H1 (cell line): ENCODE measurements around the gene DNAL4. TPM values are rescaled to one million over a fixed set of nuclear protein-coding genes. Genes with fewer than 3 reads are reported as not detected.

Experiments
- ASH2L ChIP-seq: fragments of 200-600, 300-600 bp; sonication (generic); IDR thresholded peaks from one replicate; pipeline ENCODE4 v1.7.1; 2017; ENCODE audit warnings: low read length
- CHD7 ChIP-seq: fragments of 300-600 bp; sonication (generic); IDR thresholded peaks from 2 replicates; pipeline ENCODE4 v1.7.1; 2012; ENCODE audit warnings: low read length, moderate library complexity, mild to moderate bottlenecking, inconsistent platforms; ENCODE audit not compliant: insufficient replicate concordance
- GTF2F1 ChIP-seq: IDR thresholded peaks from 2 replicates; pipeline ENCODE4 v1.6.1; 2012; ENCODE audit warnings: low read depth, low read length, improper control_type of control experiment, borderline replicate concordance
- KDM1A ChIP-seq: fragments of 200-600, 300-600 bp; sonication (generic); IDR thresholded peaks from 2 replicates; pipeline ENCODE4 v1.7.1; 2016; ENCODE audit warnings: mild to moderate bottlenecking, low read length, borderline replicate concordance
- SIN3A ChIP-seq, 2 experiments: IDR thresholded peaks in 1 of 2; conservative IDR thresholded peaks in 1 of 2; 2 replicates each; pipeline ENCODE4 v1.6.1; 2011 to 2012; ENCODE audit warnings: low read length in 2 of 2, improper control_type of control experiment in 1 of 2, low read depth in 1 of 2, mild to moderate bottlenecking in 1 of 2
- SIX5 ChIP-seq: IDR thresholded peaks from 2 replicates; pipeline ENCODE4 v1.6.1; 2011; ENCODE audit warnings: mild to moderate bottlenecking, low read depth, low read length
- SRF ChIP-seq: IDR thresholded peaks from 2 replicates; pipeline ENCODE4 v1.6.1; 2011; ENCODE audit warnings: mild to moderate bottlenecking, low read depth, low read length, moderate library complexity
- TBP ChIP-seq: IDR thresholded peaks from 2 replicates; pipeline ENCODE4 v1.6.1; 2011; ENCODE audit warnings: low read depth, low read length, improper control_type of control experiment
- USF2 ChIP-seq: IDR thresholded peaks from 2 replicates; pipeline ENCODE4 v1.6.1; 2011; ENCODE audit warnings: low read length, improper control_type of control experiment
- polyA plus RNA-seq, 7 experiments: library from polyadenylated mRNA; depleted of rRNA in 3 of 7; stranded (reverse) in 5 of 7; unstranded in 2 of 7; fragments of >200 nt in 5 of 7; fragments of 200-250 nt in 2 of 7; gene quantifications; 1 replicate in 5 of 7; 2 replicates in 1 of 7; 4 replicates in 1 of 7; pipeline versions ENCODE4 v1.2.1 to v1.2.3, GENCODE V29; 2011 to 2013; ENCODE audit warnings: missing spikeins in 2 of 7, mixed read lengths in 2 of 7
- total RNA-seq: library from RNA; stranded (reverse); fragmentation: NEBNext Ultra II Directional; extraction: Animal tissue kit (Norgen Biotek cat#: 25700); gene quantifications from 2 replicates; pipeline ENCODE4 v1.2.1, GENCODE V29; 2021

DNAL4 gene
- total and polyA plus RNA-seq, 2 of the 8 experiments (the other 6 are each of a cell fraction or from before 2014, with no cell fraction given), result 8.8 to 14.0 TPM

DNA sequence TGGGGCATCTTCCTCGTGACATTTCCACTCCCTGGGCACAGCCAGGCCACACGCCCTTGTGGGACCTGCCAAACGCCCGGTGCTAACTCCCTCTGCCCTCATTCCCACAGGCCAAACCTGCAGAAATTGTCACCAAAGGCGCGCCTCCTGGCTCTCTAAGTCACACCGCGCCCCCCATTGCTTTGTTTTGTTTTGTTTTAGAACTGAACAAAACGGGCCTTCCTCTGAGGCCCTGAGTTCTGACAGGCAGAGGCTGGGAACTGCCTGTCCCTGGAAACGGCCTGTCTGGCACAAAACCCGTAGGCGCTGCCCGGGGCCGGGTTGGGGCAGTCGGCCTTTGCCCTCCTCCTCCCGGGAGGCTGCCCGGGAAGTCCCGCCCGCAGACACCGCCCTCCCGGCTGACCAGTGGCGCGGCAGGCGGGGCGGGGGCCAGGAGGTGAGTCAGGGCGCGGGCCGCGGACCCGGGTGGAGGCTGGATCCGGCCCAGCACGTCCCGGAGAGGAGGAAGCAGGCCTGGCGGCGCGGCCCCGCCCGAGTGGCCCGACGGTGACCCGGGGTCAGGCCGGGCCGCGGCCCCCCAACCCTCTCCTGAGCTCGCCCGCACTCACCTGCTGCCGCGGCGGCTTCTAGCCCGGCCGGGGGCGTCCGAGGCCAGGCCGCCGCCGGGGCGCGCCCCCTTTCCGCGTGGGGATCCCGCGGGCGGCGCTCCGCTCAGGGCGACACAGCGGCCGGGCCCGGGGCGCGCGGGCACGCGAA, 38.6 kb downstream of the DNAL4 start (continued):
- TF ChIP-seq USF2 (no peak), CHD7 (no peak), ASH2L (no peak), GTF2F1 (no peak), SIN3A (conservative IDR thresholded peaks at IDR 0.05 in 1 of 2, IDR thresholded peaks at IDR 0.05 in 1 of 2; ENCODE audit: low read depth in 1 of 2, low read length in 2 of 2) (peak; percentile 35 to 49; a peak in 1 of 4 replicates), SRF (no peak), SIX5 (no peak), KDM1A (no peak), TBP (no peak)
